HG03280 (cell line): ENCODE measurements around the gene ITGBL1.
A peak's percentile ranks its signal among the peaks of the same experiment; 100 is the strongest.

Experiments
- ATAC-seq: cut with Tn5 transposase; IDR thresholded peaks from one replicate; pipeline ENCODE4 v1.9.1; 2021; ENCODE audit warnings: mild to moderate bottlenecking, moderate library complexity; ENCODE audit not compliant: unreplicated experiment

Gene ITGBL1

GRCh38 chr13:101621099-101621498 lies 168.6 kb downstream of the ITGBL1 start:
- no peak for ATAC-seq

DNA sequence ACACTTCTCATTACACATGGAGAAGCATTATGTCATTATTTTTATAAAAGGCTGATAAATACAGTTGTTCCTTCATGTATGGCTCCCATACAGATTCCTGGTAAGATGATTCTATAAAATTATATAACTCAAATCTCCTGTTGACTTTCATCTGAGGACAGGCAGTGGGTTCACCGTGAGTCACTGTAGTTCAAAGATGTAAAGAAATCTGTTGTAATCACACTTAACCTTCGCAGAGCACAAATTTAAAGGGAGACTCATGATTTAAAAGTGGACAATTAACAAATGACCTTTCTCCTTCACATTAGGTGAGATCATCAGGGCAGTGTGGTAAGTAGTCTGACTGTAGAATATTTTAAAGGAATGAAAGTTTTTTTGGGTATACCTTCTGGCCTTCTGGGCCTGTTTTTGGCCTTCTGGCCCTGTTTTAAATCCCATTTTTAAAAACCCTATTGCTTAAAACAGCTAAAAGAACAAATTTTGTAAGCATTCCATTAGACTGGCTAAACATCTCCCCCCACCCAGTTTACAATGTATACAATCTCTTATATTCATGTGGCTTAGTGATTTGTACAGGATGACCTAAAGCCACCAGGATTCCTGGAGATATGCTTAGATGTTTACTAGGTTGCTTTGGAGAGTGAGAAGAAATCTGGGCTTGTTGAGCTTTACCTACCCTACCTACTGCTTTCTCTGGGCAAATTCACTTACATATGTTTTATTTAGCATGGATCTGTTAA lies 171.2 kb downstream of the ITGBL1 start:
- no peak for ATAC-seq

GRCh38 chr13:101624210-101624922 lies 171.9 kb downstream of the ITGBL1 start:
- no peak for ATAC-seq

- ATAC-seq: no peak
Observed at GRCh38 chr13:101624981-101625380, 172.5 kb downstream of the ITGBL1 start.

DNA sequence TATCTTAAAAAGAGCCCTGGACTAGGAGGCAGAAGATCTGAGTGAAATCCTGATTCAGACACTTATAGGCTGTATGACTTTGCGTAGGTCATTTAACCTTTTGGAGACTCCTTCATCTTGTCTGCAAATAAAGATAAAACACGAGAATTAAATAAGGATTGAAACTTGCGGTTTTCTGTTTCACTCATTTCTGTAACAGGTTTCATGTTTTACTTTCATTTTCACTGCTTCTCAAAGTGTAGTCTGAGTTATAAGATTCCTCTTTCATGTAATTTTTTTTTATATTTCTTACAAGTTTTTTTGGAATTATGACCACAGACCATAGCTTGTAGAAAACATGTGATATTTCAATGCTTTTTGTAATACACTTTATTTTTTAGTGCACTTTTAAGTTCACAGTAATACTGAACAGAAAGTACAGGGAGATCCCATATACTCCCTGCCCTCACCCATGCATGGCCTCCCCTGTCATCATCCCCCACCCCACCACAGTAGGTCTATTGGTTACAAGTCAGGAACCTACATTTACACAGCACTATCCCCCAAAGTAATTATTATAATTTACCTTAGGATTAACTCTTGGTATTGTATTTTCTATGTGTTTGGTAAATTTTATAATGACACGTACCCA lies 174.6 kb downstream of the ITGBL1 start:
- ATAC-seq: peak; percentile 87

DNA sequence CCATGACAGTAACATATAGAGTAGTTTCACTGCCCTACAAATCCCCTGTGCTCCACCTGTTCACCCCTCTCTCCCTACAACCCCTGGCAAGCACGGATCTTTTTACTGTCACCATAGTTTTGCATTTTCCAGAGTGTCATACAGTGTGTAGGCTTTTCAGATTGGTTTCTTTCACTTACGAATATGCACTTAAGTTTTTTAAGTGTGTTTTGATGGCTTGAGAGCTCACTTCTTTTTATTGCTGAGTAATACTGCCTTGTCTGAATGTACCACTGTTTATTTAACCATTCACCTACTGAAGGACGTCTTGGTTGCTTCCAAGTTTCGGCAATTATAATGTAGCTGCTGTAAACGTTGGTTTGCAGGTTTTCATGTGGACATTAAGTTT lies 175.1 kb downstream of the ITGBL1 start:
- ATAC-seq: peak; percentile 44

GRCh38 chr13:101628900-101629299 lies 176.4 kb downstream of the ITGBL1 start:
- no peak for ATAC-seq

DNA sequence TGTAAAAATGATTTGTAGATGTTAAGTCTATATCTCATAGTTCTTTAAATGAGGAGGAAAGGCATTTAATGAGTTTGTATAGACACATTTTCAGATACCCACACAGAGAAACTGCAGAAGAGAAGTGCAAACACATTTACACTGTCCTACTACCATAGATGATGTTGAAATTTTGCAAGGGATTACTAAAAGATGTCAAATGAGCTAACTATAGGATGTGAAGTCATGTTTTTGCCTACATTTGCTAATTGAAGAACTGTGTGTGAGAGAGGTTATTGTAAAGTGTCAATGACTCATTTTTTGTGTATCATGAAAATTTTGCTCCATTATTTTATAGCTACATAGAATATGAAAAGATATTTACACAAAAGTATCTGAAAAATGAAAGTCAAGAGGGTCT lies 178.9 kb downstream of the ITGBL1 start:
- no peak for ATAC-seq

GRCh38 chr13:101634142-101634541 lies 181.7 kb downstream of the ITGBL1 start:
- no peak for ATAC-seq

DNA sequence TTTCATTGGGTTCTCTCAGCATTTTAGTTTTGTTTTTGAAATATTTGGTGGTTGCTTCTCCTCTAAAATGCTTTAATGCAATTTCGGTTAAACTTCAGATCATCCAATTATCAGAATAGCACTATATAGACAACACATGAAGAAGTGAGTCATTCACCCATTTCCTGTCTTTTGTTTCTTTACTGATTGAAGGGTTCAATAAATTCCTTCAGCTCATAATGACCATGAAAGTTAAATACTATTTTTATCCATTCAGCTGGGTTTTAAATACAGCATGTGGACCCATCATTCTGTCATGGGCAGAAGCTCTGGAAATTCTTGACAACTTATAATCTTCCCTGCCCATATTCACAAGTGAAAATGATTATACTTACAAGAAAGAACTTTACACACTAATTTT lies 187.2 kb downstream of the ITGBL1 start:
- no peak for ATAC-seq

DNA sequence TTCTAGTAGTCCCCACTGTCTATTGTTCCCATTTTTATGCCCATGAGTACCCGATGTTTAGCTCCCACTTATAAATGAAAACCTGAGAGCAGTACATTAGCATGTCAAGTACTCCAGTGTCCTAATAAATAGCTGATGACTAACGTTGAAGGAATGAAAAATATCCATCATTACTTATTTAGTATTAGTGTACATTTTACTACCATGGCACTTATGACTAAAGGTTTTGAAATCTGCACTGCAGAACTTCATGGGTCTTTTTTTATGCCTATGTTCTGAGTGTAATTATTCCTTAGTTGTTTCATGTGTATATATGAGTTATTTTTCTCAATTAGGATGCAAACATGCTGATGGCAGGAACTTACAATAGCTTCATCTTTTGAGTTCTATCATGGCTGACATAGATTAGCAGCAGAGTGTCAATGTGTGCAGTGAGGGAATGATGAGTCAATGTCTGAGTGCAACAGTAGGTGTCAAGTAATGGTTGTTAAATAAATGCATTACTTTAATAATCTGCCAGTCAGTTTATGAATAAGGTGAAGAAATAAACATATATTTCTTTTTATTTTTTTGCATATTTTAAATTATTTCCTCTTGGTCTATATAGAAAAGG lies 188.4 kb downstream of the ITGBL1 start:
- no peak for ATAC-seq

DNA sequence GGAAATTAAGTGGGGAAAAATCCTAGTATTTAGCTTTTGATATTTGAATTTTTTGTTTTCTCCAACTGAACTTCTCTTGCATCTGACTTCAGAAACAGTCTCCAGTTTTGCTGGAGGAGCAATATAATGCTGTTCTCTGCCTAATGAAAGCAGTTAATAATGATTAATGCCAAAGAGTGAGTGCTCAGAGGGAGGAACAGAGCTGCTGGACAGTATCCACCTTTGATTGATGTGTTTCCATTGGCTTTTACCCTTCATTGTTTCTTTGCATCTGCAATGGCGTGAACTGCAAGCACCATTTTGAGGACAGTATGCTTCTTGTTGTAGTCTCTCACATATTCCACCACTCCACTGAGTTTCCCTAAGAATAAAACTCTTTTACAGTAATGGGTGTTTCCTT lies 193.4 kb downstream of the ITGBL1 start:
- ATAC-seq: no peak

GRCh38 chr13:101647760-101648159 lies 195.3 kb downstream of the ITGBL1 start:
- no peak for ATAC-seq

DNA sequence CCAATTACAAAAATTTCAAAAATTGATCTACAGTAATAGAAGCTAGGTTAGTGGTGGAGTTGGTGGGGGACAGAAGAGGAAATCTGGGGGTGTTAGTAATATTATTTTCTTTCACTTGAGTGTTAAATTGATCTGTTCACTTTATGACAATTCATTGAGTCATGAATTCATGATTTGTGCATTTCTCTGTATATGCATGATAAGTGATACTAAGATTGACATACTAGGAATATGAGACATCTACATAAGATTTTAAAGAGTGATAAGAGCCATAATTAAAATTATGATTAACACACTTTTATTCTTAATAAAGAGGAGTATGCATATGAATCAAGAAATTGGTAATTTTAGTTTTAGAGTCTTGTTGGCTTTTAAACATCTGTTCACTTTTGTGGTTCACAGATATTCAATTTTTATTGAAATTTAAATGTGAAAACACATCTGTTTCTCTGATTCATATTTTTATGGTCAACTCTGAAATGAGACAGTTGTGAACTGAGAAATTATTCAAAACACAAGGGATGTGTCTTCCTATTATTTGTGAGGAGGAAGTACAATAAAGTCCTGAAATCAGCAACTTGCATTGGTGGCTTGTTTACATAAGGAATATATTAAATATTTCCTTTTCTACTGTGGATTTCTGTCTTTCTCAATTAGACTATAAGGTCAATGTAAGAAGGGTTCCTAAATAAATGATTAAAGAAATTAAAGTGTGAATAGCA lies 196.5 kb downstream of the ITGBL1 start:
- ATAC-seq: no peak

DNA sequence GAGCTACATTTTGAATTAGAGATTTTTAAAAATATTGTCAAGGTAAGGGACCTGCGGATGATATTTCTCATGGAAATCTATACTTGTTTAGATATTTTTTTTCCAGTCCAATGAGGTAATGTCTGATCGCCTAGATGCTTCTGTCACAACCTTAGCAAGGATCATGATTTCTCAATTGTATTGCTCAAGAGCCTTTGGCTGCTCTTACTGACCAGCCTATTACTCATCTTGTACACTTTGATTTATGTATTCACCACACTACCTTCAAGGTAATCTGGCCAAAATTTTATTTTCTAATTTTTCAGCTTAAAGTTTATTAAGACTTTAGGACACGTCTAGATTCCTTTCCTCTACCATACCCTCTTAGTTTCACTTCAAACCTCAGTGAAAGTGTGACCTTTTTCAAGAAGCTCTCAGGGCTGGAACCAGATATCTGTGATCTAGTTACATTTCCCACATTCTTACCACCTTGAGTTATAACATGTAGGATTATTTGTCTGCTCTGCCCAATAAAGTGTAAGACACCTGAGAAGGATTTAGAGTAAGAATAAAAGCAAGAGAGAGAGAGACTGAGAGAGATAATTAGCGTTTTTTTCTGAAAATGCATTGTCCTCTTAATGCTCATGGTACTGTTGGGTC lies 197.1 kb downstream of the ITGBL1 start:
- no peak for ATAC-seq

GRCh38 chr13:101654883-101655282 lies 202.4 kb downstream of the ITGBL1 start:
- no peak for ATAC-seq

- ATAC-seq: peak; percentile 64
Observed at GRCh38 chr13:101655435-101655834, 203.0 kb downstream of the ITGBL1 start.

DNA sequence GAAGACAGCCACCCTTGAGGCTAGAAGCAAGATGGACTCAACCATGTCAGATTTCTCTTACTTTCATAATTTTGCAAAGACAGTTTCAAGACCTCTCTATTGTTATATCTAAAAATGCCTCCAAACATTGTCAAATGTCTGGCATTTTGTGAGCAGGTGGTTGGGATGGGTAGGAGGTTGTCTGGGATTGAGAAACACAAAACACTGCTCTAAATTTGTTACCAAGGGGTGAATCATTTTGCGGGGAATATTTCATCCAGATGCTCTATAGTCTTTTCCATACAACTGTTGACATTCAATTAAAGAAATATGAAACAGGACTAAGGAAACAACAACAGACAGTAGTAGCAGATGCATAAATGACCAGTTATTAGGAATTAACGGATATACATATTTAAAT lies 208.2 kb downstream of the ITGBL1 start:
- ATAC-seq: no peak

DNA sequence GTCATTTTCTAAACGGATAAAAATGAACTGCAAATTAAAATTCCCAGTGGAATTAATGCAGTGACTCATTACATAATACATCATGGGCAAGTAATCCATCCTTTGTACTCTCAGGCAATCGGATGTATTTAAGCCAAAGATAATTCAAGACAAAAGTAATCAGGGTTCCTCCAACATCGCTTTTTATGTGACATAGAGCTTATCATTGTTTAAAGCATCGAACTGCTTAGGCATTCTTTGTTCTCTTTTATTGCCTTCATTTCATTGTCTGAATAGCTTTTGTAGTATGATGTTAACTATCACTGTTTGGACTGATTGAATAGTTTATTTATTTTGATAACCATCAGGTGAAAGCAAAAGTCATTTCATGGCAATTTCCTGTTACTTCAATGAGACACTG lies 209.4 kb downstream of the ITGBL1 start:
- no peak for ATAC-seq

DNA sequence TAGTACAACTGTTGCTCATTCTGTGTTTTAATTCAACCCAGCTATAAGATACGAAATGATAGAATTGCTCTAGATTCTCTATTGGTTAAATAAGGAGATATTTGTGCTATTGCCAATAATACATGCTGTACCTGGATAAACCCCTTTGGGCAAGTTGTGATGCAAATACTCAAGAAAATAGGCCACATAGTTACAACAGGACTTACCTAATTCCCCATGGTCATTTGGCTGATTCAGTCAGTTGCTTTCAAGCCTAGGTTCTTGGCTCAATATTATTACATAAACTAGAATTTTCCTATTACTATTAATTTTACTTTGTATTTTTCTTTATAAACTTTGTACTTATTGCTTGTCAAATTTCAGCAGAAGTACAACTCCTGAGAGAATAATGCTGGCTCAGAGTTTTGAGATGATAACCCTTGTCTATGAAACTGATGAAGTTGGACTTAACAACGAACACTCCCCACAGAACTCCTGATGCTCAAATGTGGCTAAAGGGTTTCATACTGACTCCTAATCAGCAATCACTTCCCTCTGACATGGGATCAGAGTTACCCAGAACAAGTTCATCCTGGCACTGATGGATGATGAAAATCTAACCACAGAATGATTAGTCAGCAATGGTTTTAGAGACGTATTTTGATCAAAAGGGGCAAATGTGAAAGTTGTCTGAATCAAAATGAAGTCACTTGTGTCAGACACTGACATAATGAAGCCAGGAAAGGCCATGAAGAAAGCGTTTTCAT lies 221.1 kb downstream of the ITGBL1 start:
- no peak for ATAC-seq
